AG10803 (cell line): ENCODE measurements around the gene RPLP2.

Experiments
- DNase-seq: peaks from one replicate; pipeline ENCODE4 v3.0.0; 2010; ENCODE audit warnings: low read depth
- H3K4me3 ChIP-seq: 2 replicates; pipeline ENCODE4 v1.5.1; 2011; ENCODE audit warnings: mild to moderate bottlenecking, low read length, control low read depth
- CTCF ChIP-seq: conservative IDR thresholded peaks from 2 replicates; pipeline ENCODE4 v1.5.1; 2011; ENCODE audit warnings: mild to moderate bottlenecking, low read length, control low read depth, inconsistent platforms

RPLP2 gene

GRCh38 chr11:858053-858761 lies 48.4 kb downstream of the RPLP2 start:
- no peak overlapping the region for H3K4me3 ChIP-seq
- TF ChIP-seq CTCF = no peak
- no peak for DNase-seq

GRCh38 chr11:858762-859339 lies 49.1 kb downstream of the RPLP2 start:
- TF ChIP-seq CTCF = no peak
- no peak overlapping the region for H3K4me3 ChIP-seq
- no peak for DNase-seq

- H3K4me3 ChIP-seq = no peak overlapping the region
- peak; percentile 67 for DNase-seq
Measured at GRCh38 chr11:859394-860131, 49.8 kb downstream of the RPLP2 start.

GRCh38 chr11:860234-861104 lies 50.7 kb downstream of the RPLP2 start:
- H3K4me3 ChIP-seq = no peak overlapping the region
- TF ChIP-seq CTCF = no peak

More at GRCh38 chr11:859394-860131, 49.8 kb downstream of the RPLP2 start:
- TF ChIP-seq CTCF = no peak

GRCh38 chr11:861105-861479 lies 51.3 kb downstream of the RPLP2 start:
- no peak overlapping the region for H3K4me3 ChIP-seq
- no peak for TF ChIP-seq CTCF
- no peak for DNase-seq

More at GRCh38 chr11:860234-861104, 50.7 kb downstream of the RPLP2 start:
- no peak for DNase-seq

- no peak for TF ChIP-seq CTCF
- H3K4me3 ChIP-seq = no peak overlapping the region
- no peak for DNase-seq
Measured at GRCh38 chr11:862081-862661, 52.4 kb downstream of the RPLP2 start.
